GM12875 (cell line): Measurements from ENCODE around the gene BABAM2.
"Not testable (repeated sequence)": the region's sequence is repeated elsewhere in the genome, so short reads cannot be mapped to it uniquely, and the experiment has no call there.

Source experiments
- H3K4me3 ChIP-seq: one replicate; pipeline ENCODE4 v1.5.1; 2011; ENCODE audit warnings: low read depth, low read length, control low read depth
- TF ChIP-seq, protein P1 (sequence below): IDR thresholded peaks from 2 replicates; pipeline ENCODE4 v1.5.1; 2011; ENCODE audit warnings: low read depth, mild to moderate bottlenecking, control low read depth, inconsistent platforms, low read length, moderate library complexity, borderline replicate concordance; ENCODE audit not compliant: insufficient read depth

The BABAM2 gene

GRCh38 chr2:28021898-28022297 lies 131.4 kb downstream of the BABAM2 start:
- TF ChIP-seq, protein P1, sequence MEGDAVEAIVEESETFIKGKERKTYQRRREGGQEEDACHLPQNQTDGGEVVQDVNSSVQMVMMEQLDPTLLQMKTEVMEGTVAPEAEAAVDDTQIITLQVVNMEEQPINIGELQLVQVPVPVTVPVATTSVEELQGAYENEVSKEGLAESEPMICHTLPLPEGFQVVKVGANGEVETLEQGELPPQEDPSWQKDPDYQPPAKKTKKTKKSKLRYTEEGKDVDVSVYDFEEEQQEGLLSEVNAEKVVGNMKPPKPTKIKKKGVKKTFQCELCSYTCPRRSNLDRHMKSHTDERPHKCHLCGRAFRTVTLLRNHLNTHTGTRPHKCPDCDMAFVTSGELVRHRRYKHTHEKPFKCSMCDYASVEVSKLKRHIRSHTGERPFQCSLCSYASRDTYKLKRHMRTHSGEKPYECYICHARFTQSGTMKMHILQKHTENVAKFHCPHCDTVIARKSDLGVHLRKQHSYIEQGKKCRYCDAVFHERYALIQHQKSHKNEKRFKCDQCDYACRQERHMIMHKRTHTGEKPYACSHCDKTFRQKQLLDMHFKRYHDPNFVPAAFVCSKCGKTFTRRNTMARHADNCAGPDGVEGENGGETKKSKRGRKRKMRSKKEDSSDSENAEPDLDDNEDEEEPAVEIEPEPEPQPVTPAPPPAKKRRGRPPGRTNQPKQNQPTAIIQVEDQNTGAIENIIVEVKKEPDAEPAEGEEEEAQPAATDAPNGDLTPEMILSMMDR: no peak
- H3K4me3 ChIP-seq: no peak overlapping the region

GRCh38 chr2:28025123-28025522 lies 134.6 kb downstream of the BABAM2 start:
- TF ChIP-seq, protein P1: no peak
- no peak overlapping the region for H3K4me3 ChIP-seq

DNA sequence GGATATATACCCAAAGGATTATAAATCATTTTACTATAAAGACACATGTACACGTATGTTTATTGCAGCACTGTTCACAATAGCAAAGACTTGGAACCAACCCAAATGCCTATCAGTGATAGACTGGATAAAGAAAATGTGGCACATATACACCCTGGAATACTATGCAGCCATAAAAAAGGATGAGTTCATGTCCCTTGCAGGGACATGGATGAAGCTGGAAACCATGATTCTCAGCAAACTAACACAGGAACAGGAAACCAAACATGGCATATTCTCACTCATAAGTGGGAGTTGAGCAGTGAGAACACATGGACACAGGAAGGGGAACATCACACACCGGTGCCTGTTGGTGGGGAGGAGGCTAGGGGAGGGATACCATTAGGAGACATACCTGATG lies 135.7 kb downstream of the BABAM2 start:
- H3K4me3 ChIP-seq: not testable (repeated sequence)

GRCh38 chr2:28028025-28028424 lies 137.5 kb downstream of the BABAM2 start:
- H3K4me3 ChIP-seq: no peak overlapping the region
- TF ChIP-seq, protein P1: no peak

GRCh38 chr2:28030600-28030999 lies 140.1 kb downstream of the BABAM2 start:
- H3K4me3 ChIP-seq: no peak overlapping the region
- TF ChIP-seq, protein P1: no peak

DNA sequence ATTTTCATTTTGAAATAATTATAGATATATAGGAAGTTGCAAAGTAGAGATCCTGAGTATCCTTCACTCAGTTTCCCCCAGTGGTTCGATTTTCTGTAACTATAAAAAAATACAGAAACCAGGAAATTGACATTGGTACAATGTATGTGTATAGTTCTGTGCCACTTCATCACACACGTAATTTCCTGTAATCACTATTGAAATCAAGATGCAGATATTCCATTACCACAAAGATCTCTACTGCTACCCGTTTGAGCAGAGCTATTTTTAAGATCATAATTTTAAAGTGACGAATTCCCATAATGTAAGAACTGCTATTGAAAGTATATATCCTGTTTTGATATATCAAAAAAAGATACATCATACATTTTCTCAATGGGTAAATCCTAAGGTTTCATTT lies 142.3 kb downstream of the BABAM2 start:
- H3K4me3 ChIP-seq: no peak overlapping the region
- TF ChIP-seq, protein P1: no peak

- no peak overlapping the region for H3K4me3 ChIP-seq
- TF ChIP-seq, protein P1: no peak
Measured at GRCh38 chr2:28034696-28035095, 144.2 kb downstream of the BABAM2 start.

DNA sequence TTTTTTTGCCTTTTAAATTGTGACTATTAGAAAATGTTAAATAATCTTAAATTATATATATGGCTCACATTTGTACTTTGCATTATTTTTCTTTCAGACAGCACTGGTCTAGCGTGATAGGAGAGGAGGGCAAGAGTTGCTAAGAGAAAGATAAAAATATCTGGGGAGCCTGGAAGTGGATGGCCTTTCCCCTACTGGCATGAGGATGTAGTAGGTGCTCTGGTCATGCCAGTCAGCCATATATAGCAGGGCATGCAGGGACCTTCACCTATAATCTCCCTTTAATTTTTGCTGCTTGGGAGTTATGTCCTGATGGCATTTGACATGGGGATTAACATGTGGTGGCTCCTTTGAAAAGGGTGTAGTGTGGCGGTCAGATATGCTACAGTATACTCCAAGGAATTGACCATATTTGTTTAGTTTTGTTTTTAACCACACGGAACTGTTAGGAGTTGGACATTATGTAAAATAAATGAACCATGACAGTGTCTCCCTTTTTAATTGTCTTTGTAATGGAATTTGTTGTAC lies 144.7 kb downstream of the BABAM2 start:
- no peak overlapping the region for H3K4me3 ChIP-seq
- TF ChIP-seq, protein P1: no peak
